Fibroblast of mammary gland (primary cell): ENCODE data around the gene P4HB.
A peak's percentile ranks its signal among the peaks of the same experiment; 100 is the strongest.

Experiments used
- DNase-seq: peaks from one replicate; pipeline ENCODE4 v3.0.0-alpha.2; 2010; ENCODE audit warnings: low read depth
- H3K4me3 ChIP-seq: 2 replicates; pipeline ENCODE4 v1.5.1; 2011; ENCODE audit warnings: low read depth, mild to moderate bottlenecking, low read length, moderate library complexity; ENCODE audit not compliant: control insufficient read depth
- CTCF ChIP-seq: conservative IDR thresholded peaks from 2 replicates; pipeline ENCODE4 v1.5.1; 2011; ENCODE audit warnings: low read depth, low read length, inconsistent platforms; ENCODE audit not compliant: control insufficient read depth, insufficient read depth

The P4HB gene

GRCh38 chr17:81867991-81868673 is 7.8 kb upstream of the P4HB start:
- no peak for DNase-seq
- no peak overlapping the region for H3K4me3 ChIP-seq
- no peak for TF ChIP-seq CTCF

GRCh38 chr17:81867170-81867990 is 7.0 kb upstream of the P4HB start:
- DNase-seq, result peak; percentile 63
- no peak for TF ChIP-seq CTCF
- no peak overlapping the region for H3K4me3 ChIP-seq

GRCh38 chr17:81866440-81867169 is 6.3 kb upstream of the P4HB start:
- TF ChIP-seq CTCF, result no peak
- peak; percentile 27 for DNase-seq
- H3K4me3 ChIP-seq, result no peak overlapping the region

- peak; percentile 72 for DNase-seq
- no peak for TF ChIP-seq CTCF
- no peak overlapping the region for H3K4me3 ChIP-seq
Measured at GRCh38 chr17:81865733-81866439, 5.6 kb upstream of the P4HB start.

GRCh38 chr17:81865358-81865732 is 5.0 kb upstream of the P4HB start:
- H3K4me3 ChIP-seq, result no peak overlapping the region
- TF ChIP-seq CTCF, result no peak
- DNase-seq, result no peak

GRCh38 chr17:81863833-81864768 is 3.8 kb upstream of the P4HB start:
- no peak overlapping the region for H3K4me3 ChIP-seq
- TF ChIP-seq CTCF, result no peak
- DNase-seq, result no peak
